Sigmoid colon (tissue), 7 donors: ENCODE measurements around the gene ZCCHC24. TPM values are rescaled to one million over a fixed set of nuclear protein-coding genes. Genes with fewer than 3 reads are reported as not detected.
"Not testable (repeated sequence)": the region's sequence is repeated elsewhere in the genome, so short reads cannot be mapped to it uniquely, and the experiment has no call there.

Experiments
- DNase-seq: peaks from one replicate; pipeline ENCODE4 v3.0.0-alpha.2; 2019
- H3K27ac ChIP-seq, 4 donors: fragments of 200-600 bp; sonication (generic); one replicate each; pipeline ENCODE4 v1.5.1; 2016 to 2019; ENCODE audit warnings: mild to moderate bottlenecking in 1 of 4
- H3K27me3 ChIP-seq, 3 donors: fragments of 200-600 bp; sonication (generic); one replicate each; pipeline ENCODE4 v1.5.1; 2019; ENCODE audit warnings: mild to moderate bottlenecking in 1 of 3
- H3K36me3 ChIP-seq, 4 donors: fragments of 200-600 bp; sonication (generic); one replicate each; pipeline ENCODE4 v1.5.1; 2016 to 2019
- H3K4me1 ChIP-seq, 4 donors: fragments of 200-600 bp; sonication (generic); one replicate each; pipeline ENCODE4 v1.5.1; 2017 to 2019
- H3K4me3 ChIP-seq, 4 donors: fragments of 200-600 bp; sonication (generic); one replicate each; pipeline ENCODE4 v1.5.1; 2017 to 2019; ENCODE audit warnings: mild to moderate bottlenecking in 2 of 4, moderate library complexity in 1 of 4
- H3K9me3 ChIP-seq, 4 donors: fragments of 200-600 bp in 3 of 4; sonication (generic) in 3 of 4; one replicate each; pipeline versions ENCODE4 v1.5.1 to v1.6.1; 2013 to 2019
- EP300 ChIP-seq, 4 donors: sonication (generic); formaldehyde crosslinking; IDR thresholded peaks; one replicate each; pipeline ENCODE4 v1.6.1; 2017; ENCODE audit warnings: antibody characterized with exemption in 4 of 4
- POLR2A ChIP-seq, 2 donors: fragments of 450-650 bp; IDR thresholded peaks; one replicate each; pipeline ENCODE4 v1.6.1; 2016; ENCODE audit warnings: antibody characterized with exemption in 2 of 2, mild to moderate bottlenecking in 2 of 2, moderate library complexity in 2 of 2
- POLR2AphosphoS5 ChIP-seq, 4 donors: sonication (generic); formaldehyde crosslinking; IDR thresholded peaks; one replicate each; pipeline ENCODE4 v1.6.1; 2017; ENCODE audit warnings: antibody characterized with exemption in 4 of 4
- WGBS, 2 donors: extraction: QIAGEN DNeasy Blood & Tissue Kit; methylation state at CpG; one replicate each; pipeline ENCODE4 v1.1.7; 2013; 5-methylcytosine and 5-hydroxymethylcytosine counted together
- intact Hi-C: fragments of 100-400 bp; cut with DNase I; formaldehyde crosslinking; loops from one replicate; pipeline ENCODE4 v1.15.1; 2023
- polyA plus RNA-seq, 3 donors: library from polyadenylated mRNA; stranded (reverse); fragments of 200-250 nt; gene quantifications; one replicate each; pipeline ENCODE4 v1.2.3, GENCODE V29; 2013
- total RNA-seq, 4 donors: library from RNA; depleted of rRNA; stranded (reverse); fragments of >200 nt; gene quantifications; one replicate each; pipeline ENCODE4 v1.1.0, GENCODE V29; 2016
- TF ChIP-seq, protein P1 (sequence below), 4 experiments: fragments of 450-650 bp in 3 of 4; fragments of 200-600 bp in 1 of 4; IDR thresholded peaks; one replicate each; pipeline ENCODE4 v1.5.1; 2016 to 2019; ENCODE audit warnings: antibody characterized with exemption in 4 of 4, mild to moderate bottlenecking in 3 of 4, moderate library complexity in 2 of 4
- donor health status: healthy with polysubstance abuse.
- donor health status: Bipolar disorder and iron deficiency.
- donor health status: healthy.

Gene ZCCHC24
- total and polyA plus RNA-seq, 7 donors: 7.6 to 141 (median 82.6) TPM

DNA sequence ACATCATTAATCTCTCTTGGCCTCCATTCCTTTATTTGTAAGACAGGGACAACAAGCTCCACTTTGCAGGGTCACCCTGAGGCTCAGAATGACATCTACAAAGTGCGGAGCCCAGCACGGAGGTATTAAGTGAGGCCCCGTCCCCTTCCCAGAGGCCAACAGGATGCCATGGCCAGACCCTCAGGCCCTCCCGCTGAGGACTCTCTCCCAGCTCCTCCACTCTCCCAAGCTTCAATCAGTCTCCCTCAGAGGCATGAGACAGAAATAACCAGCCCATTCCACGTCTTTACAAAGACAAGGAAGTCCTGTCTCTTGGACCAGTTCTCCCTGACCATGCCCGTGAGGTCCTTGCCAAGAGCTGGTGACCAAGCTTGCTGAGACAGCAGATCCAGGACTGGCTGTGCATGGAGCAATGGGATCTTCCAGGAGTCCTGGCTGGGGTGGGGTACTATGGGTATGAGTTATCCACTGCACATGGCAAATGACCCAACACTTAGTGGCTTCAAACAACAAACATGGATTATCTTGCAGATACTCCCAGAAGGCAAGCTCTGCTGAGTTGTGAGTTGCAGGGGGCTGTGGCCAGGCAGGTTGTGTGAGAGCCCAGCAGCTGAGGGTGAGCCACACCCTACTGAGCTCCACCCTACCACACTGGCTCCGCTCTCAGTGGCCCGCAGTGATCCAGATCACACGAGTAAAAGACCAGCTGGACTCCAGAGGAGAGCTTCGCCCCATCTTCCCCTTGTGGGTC is 102.4 kb downstream of the ZCCHC24 start:
- DNase-seq: no peak
- TF ChIP-seq POLR2AphosphoS5 (IDR thresholded peaks at IDR 0.05): no peak
- TF ChIP-seq, protein P1, sequence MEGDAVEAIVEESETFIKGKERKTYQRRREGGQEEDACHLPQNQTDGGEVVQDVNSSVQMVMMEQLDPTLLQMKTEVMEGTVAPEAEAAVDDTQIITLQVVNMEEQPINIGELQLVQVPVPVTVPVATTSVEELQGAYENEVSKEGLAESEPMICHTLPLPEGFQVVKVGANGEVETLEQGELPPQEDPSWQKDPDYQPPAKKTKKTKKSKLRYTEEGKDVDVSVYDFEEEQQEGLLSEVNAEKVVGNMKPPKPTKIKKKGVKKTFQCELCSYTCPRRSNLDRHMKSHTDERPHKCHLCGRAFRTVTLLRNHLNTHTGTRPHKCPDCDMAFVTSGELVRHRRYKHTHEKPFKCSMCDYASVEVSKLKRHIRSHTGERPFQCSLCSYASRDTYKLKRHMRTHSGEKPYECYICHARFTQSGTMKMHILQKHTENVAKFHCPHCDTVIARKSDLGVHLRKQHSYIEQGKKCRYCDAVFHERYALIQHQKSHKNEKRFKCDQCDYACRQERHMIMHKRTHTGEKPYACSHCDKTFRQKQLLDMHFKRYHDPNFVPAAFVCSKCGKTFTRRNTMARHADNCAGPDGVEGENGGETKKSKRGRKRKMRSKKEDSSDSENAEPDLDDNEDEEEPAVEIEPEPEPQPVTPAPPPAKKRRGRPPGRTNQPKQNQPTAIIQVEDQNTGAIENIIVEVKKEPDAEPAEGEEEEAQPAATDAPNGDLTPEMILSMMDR (IDR thresholded peaks at IDR 0.05): no peak
- TF ChIP-seq EP300 (IDR thresholded peaks at IDR 0.05): no peak
- no peak for TF ChIP-seq POLR2A (IDR thresholded peaks at IDR 0.05)
- Histone ChIP-seq H3K27ac (no peak overlapping the region), H3K9me3 (no peaks in the 10 kb centered on the region), H3K27me3 (no peaks in the 10 kb centered on the region), H3K4me3 (no peak overlapping the region), H3K36me3 (no peaks in the 10 kb centered on the region), H3K4me1 (peaks cover 0 to 12% (median 11%) of the 10 kb centered on the region in 4 donors)
- intact Hi-C loops: no loop called here
- 55 to 82% methylated on average over 10 of the region's 10 CpGs for WGBS, 2 donors

DNA sequence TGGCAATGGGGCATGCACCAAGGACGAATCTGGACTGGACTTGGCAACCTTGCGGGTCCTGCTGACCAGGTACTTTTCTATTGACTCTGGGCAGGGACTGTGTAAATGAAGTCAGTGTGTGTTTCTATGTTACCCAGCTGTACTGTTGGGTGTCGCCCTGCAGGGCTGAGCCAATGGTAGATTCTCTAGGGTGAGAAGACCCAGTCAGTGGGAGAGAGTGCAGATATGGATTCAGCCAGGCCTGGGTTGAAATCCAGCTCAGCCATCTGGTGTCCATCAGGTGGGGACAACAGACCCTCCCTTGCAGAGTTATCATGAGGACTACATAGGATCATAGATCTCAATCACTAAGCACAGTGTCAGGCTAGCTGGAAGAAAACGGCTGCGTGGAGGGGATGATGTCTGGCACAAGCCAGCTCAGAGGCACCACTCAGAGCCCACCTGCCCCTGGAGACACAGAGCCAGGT is 103.1 kb downstream of the ZCCHC24 start:
- DNase-seq: no peak
- WGBS, 2 donors: 71 to 87% methylated on average over 5 of the region's 5 CpGs
- H3K36me3 ChIP-seq: no peaks in the 10 kb centered on the region
- no peak overlapping the region for H3K4me3 ChIP-seq
- no peak overlapping the region for H3K27ac ChIP-seq
- H3K4me1 ChIP-seq: peaks cover 0 to 7% (median 6%) of the 10 kb centered on the region in 4 donors
- intact Hi-C loops: no loop called here
- no peaks in the 10 kb centered on the region for H3K27me3 ChIP-seq
- H3K9me3 ChIP-seq: no peaks in the 10 kb centered on the region
- TF ChIP-seq EP300 (IDR thresholded peaks at IDR 0.05) (no peak), POLR2A (IDR thresholded peaks at IDR 0.05) (no peak), POLR2AphosphoS5 (IDR thresholded peaks at IDR 0.05) (no peak)
- TF ChIP-seq, protein P1 (IDR thresholded peaks at IDR 0.05): no peak

DNA sequence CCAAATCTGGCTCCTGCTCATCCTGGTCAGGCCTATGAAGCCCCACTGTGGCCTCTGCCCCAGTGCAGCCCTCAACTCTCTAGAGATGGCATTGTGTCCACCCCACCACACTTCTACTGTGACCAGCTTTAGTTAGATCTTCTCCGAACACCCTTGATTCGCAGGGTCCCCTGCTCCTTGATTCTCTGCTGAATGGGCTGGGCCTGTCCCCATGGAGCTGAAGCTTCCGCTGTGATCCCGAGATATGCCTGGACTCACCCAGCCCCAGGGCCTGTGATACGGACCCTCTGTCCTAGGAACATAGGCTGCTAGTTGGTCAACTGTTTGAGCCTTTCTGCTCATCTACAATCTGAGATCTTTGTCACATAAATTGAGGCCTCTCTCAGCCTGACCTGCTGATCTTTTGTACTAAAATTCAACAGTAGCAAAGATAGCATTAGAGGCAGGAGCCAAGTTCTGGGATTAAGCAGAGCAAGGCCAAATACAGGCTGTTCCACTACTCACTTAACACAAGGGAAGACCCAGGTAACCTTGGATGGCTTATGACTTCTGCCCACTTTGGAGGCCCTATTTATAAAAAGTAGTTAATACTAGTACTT is 104.7 kb downstream of the ZCCHC24 start:
- H3K27me3 ChIP-seq: no peaks in the 10 kb centered on the region
- no peak for TF ChIP-seq POLR2AphosphoS5 (IDR thresholded peaks at IDR 0.05)
- TF ChIP-seq EP300 (IDR thresholded peaks at IDR 0.05): no peak
- TF ChIP-seq POLR2A (IDR thresholded peaks at IDR 0.05): no peak
- TF ChIP-seq, protein P1 (IDR thresholded peaks at IDR 0.05): no peak
- no peaks in the 10 kb centered on the region for H3K9me3 ChIP-seq
- DNase-seq: no peak
- 95 to 97% methylated on average over 5 of the region's 5 CpGs for whole genome bisulfite sequencing, 2 donors
- H3K4me1 ChIP-seq: peaks cover 0 to 16% (median 13%) of the 10 kb centered on the region in 4 donors
- no peak overlapping the region for H3K4me3 ChIP-seq
- no peak overlapping the region for H3K27ac ChIP-seq
- H3K36me3 ChIP-seq: no peaks in the 10 kb centered on the region
- intact Hi-C loops: no loop called here

DNA sequence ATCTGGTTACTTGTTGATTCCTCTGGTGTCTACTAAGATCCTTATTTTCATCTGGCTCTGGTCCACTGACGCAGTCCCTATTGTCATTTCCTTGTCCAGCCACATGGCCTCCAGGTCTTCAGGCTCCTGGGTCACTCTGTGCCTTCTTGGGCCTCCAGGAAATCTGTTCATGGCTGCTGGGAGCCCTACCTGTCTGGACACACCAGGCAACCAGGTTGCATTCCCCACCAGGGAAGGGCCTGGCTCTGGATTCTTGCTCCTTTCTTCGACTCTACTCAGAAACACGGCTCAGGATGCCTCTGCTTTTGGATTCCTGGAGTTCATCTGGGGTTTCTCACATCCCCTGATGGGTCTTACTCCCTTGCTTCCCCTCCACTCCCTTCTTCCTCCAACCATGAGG is 106.2 kb downstream of the ZCCHC24 start:
- Histone ChIP-seq H3K36me3 (no peaks in the 10 kb centered on the region), H3K27me3 (no peaks in the 10 kb centered on the region), H3K9me3 (no peaks in the 10 kb centered on the region), H3K4me1 (peaks cover 0 to 21% (median 13%) of the 10 kb centered on the region in 4 donors), H3K4me3 (no peak overlapping the region), H3K27ac (no peak overlapping the region)
- DNase-seq: no peak
- intact Hi-C loops: no loop called here
- TF ChIP-seq EP300 (IDR thresholded peaks at IDR 0.05) (no peak), POLR2A (IDR thresholded peaks at IDR 0.05) (no peak), POLR2AphosphoS5 (IDR thresholded peaks at IDR 0.05) (no peak)
- TF ChIP-seq, protein P1 (IDR thresholded peaks at IDR 0.05): no peak
- WGBS, 2 donors: 93 to 94% methylated on average over 3 of the region's 3 CpGs

DNA sequence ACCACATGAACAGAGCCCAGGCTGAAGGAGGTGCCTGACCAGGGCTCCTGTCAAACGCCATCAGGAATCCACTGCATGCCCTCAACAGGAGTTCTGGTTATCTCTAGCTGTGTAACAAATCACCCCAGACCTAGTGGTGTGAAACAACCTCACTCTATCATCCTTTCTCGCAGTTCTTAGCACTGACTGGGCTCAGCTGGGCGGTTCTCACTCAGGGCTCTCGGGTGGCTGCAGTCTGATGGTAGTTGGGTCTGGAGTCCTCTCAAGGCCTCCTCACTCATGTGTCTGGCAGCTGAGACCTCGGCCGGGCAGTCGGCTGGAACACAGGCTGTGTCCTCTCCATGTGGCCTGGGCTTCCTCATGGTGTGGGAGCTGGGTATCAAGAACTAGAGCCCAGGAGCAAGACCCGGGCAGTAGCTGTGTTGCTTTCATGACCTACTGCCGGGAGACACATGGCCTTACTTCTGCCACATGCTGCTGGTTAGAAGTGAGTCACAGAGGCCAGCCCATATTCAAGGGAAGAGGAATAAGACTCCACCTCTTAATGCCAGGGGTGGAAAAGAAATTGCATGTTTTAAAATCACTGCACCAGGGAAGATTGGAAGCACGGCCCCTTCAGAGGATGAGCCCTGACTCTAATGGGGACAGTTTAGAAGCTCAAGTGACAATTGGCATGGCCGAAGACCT is 107.5 kb downstream of the ZCCHC24 start:
- H3K36me3 ChIP-seq, DNase-seq, H3K4me3 ChIP-seq, intact Hi-C loops, H3K27ac ChIP-seq, H3K27me3 ChIP-seq, H3K9me3 ChIP-seq: not testable (repeated sequence)
- WGBS, 2 donors: 96 to 98% methylated on average over 7 of the region's 11 CpGs
- peaks cover 0 to 21% (median 13%) of the 10 kb centered on the region in 4 donors for H3K4me1 ChIP-seq
